SK-N-SH (cell line): ENCODE data around the gene OR6A2. TPM values are rescaled to one million over a fixed set of nuclear protein-coding genes. Genes with fewer than 3 reads are reported as not detected.

Source experiments
- CTCF ChIA-PET: fragments of 300-600, 350-600 bp; formaldehyde crosslinking; extraction: SDS; loops from one replicate; lab custom pipeline; 2021; lab: Yijun Ruan, JAX
- POLR2A ChIA-PET: fragments of 350-600 bp; sonication (Branson Sonifier 250); formaldehyde crosslinking; extraction: SDS; loops from one replicate; lab custom pipeline; 2020; ENCODE audit warnings: antibody characterized with exemption, inconsistent platforms; lab: Yijun Ruan, JAX
- DNase-seq: peaks from one replicate; pipeline ENCODE4 v3.0.0; 2012
- H2AFZ ChIP-seq: fragments of 200-600 bp; sonication (generic); 2 replicates; pipeline ENCODE4 v1.8.1; 2016; ENCODE audit warnings: antibody characterized with exemption, mild to moderate bottlenecking, low read depth
- H3F3A ChIP-seq: fragments of 200-600 bp; sonication (generic); replicated peaks from 2 replicates; pipeline ENCODE3; 2016; ENCODE audit warnings: antibody characterized with exemption, mild to moderate bottlenecking; ENCODE audit not compliant: insufficient read depth
- H3K27ac ChIP-seq, 2 experiments: fragments of 200-500 bp in 1 of 2; fragments of 200-600 bp in 1 of 2; sonication (Bioruptor generic) in 1 of 2; sonication (generic), shearing (Covaris generic) in 1 of 2; 2 replicates each; pipeline versions ENCODE4 v1.5.1 to v1.6.1; 2014 to 2016; ENCODE audit warnings: low read depth in 2 of 2, inconsistent platforms in 1 of 2, low read length in 1 of 2, mild to moderate bottlenecking in 1 of 2, mixed read lengths in 1 of 2
- H3K27me3 ChIP-seq: fragments of 200-600 bp; sonication (generic), shearing (Covaris generic); 2 replicates; pipeline ENCODE4 v1.6.1; 2016; ENCODE audit warnings: mixed run types; ENCODE audit not compliant: insufficient read depth
- H3K36me3 ChIP-seq, 2 experiments: fragments of 200-500 bp in 1 of 2; fragments of 200-600 bp in 1 of 2; sonication (Bioruptor generic) in 1 of 2; sonication (generic) in 1 of 2; replicated peaks in 1 of 2; 2 replicates each; pipeline versions ENCODE3 to v1.5.1; 2014 to 2016; ENCODE audit warnings: low read length in 1 of 2, mild to moderate bottlenecking in 1 of 2; ENCODE audit not compliant: insufficient read depth in 2 of 2, control insufficient read depth in 1 of 2
- H3K4me1 ChIP-seq, 2 experiments: fragments of 200-500 bp in 1 of 2; fragments of 200-600 bp in 1 of 2; sonication (Bioruptor generic) in 1 of 2; sonication (generic), shearing (Covaris generic) in 1 of 2; 2 replicates each; pipeline versions ENCODE4 v1.5.1 to v1.6.1; 2014 to 2016; ENCODE audit warnings: low read depth in 1 of 2, low read length in 1 of 2, mixed run types in 1 of 2; ENCODE audit not compliant: insufficient read depth in 2 of 2, control insufficient read depth in 1 of 2
- H3K4me2 ChIP-seq: fragments of 200-600 bp; sonication (generic), shearing (Covaris generic); 2 replicates; pipeline ENCODE4 v1.6.1; 2017; ENCODE audit warnings: mixed run types
- H3K4me3 ChIP-seq, 2 experiments: fragments of 200-500 bp in 1 of 2; fragments of 200-600 bp in 1 of 2; sonication (Bioruptor generic) in 1 of 2; sonication (generic), shearing (Covaris generic) in 1 of 2; 2 replicates each; pipeline versions ENCODE4 v1.5.1 to v1.8.1; 2014 to 2016; ENCODE audit warnings: low read depth in 2 of 2, inconsistent platforms in 1 of 2, low read length in 1 of 2, mild to moderate bottlenecking in 1 of 2, mixed read lengths in 1 of 2, moderate library complexity in 1 of 2
- H3K79me2 ChIP-seq: fragments of 200-600 bp; sonication (generic); 2 replicates; pipeline ENCODE4 v1.8.1; 2017; ENCODE audit warnings: mild to moderate bottlenecking; ENCODE audit not compliant: insufficient read depth
- H3K9ac ChIP-seq: fragments of 200-600 bp; sonication (generic); 2 replicates; pipeline ENCODE4 v1.6.1; 2017; ENCODE audit warnings: mixed run types
- H3K9me2 ChIP-seq: fragments of 200-600 bp; sonication (generic); 2 replicates; pipeline ENCODE4 v1.6.1; 2017; ENCODE audit warnings: mixed run types
- H3K9me3 ChIP-seq: fragments of 200-600 bp; sonication (generic); 2 replicates; pipeline ENCODE4 v1.6.1; 2017; ENCODE audit warnings: mixed run types, mild to moderate bottlenecking, moderate library complexity
- H4K20me1 ChIP-seq: fragments of 200-600 bp; sonication (generic); 2 replicates; pipeline ENCODE4 v1.6.1; 2017; ENCODE audit warnings: mild to moderate bottlenecking, mixed run types; ENCODE audit not compliant: insufficient read depth
- CHD2 ChIP-seq: fragments of 150-350 bp; IDR thresholded peaks from 2 replicates; pipeline ENCODE4 v1.6.1; 2018; ENCODE audit warnings: low read length; ENCODE audit not compliant: partially characterized antibody
- EP300 ChIP-seq, 2 experiments: IDR thresholded peaks; 2 replicates each; pipeline versions ENCODE4 v1.4.0 to v1.6.1; 2012; ENCODE audit warnings: borderline replicate concordance in 1 of 2, low read depth in 1 of 2, low read length in 1 of 2
- FOXJ3 ChIP-seq: sonication (generic); formaldehyde crosslinking; IDR thresholded peaks from 2 replicates; pipeline ENCODE4 v1.5.1; 2020; ENCODE audit warnings: mild to moderate bottlenecking, missing genetic modification reagents
- GABPA ChIP-seq: IDR thresholded peaks from 2 replicates; pipeline ENCODE4 v1.4.0; 2012; ENCODE audit warnings: low read depth, mild to moderate bottlenecking
- JUND ChIP-seq: IDR thresholded peaks from 2 replicates; pipeline ENCODE4 v1.4.0; 2012
- MEF2A ChIP-seq: IDR thresholded peaks from 2 replicates; pipeline ENCODE4 v1.4.0; 2012; ENCODE audit warnings: low read depth, borderline replicate concordance
- NFIC ChIP-seq: IDR thresholded peaks from 2 replicates; pipeline ENCODE4 v1.4.0; 2012; ENCODE audit warnings: borderline replicate concordance
- RAD21 ChIP-seq: IDR thresholded peaks from 2 replicates; pipeline ENCODE4 v1.6.1; 2012; ENCODE audit warnings: mild to moderate bottlenecking, low read length
- RCOR1 ChIP-seq: fragments of 150-350 bp; IDR thresholded peaks from 2 replicates; pipeline ENCODE4 v1.6.1; 2017; ENCODE audit warnings: antibody characterized with exemption, low read length
- RXRA ChIP-seq: IDR thresholded peaks from 2 replicates; pipeline ENCODE4 v1.4.0; 2012; ENCODE audit warnings: low read depth, mild to moderate bottlenecking, borderline replicate concordance
- TAF1 ChIP-seq: IDR thresholded peaks from 2 replicates; pipeline ENCODE4 v1.6.1; 2012; ENCODE audit warnings: low read depth, mild to moderate bottlenecking, low read length, moderate library complexity, borderline replicate concordance
- TCF12 ChIP-seq: IDR thresholded peaks from 2 replicates; pipeline ENCODE4 v1.4.0; 2012
- TEAD4 ChIP-seq: IDR thresholded peaks from 2 replicates; pipeline ENCODE4 v1.4.0; 2012; ENCODE audit warnings: mild to moderate bottlenecking, borderline replicate concordance; ENCODE audit not compliant: insufficient read depth
- YY1 ChIP-seq: IDR thresholded peaks from 2 replicates; pipeline ENCODE4 v1.4.0; 2012; ENCODE audit warnings: low read depth, mild to moderate bottlenecking
- whole genome bisulfite sequencing: methylation state at CpG from one replicate; pipeline ENCODE4 v1.1.6; 2017; ENCODE audit warnings: low lambda C conversion rate; 5-methylcytosine and 5-hydroxymethylcytosine counted together
- polyA plus RNA-seq, 3 experiments: library from polyadenylated mRNA; depleted of rRNA; stranded (reverse); fragments of >200 nt; gene quantifications; 2 replicates each; pipeline ENCODE4 v1.2.3, GENCODE V29; 2012
- TF ChIP-seq, protein P1 (sequence below): fragments of 150-350 bp; IDR thresholded peaks from 2 replicates; pipeline ENCODE4 v1.6.1; 2017; ENCODE audit warnings: antibody characterized with exemption, low read length, low read depth, borderline replicate concordance
- TF ChIP-seq, protein P2 (sequence below): IDR thresholded peaks from 2 replicates; pipeline ENCODE4 v1.4.0; 2012; ENCODE audit warnings: low read depth
- TF ChIP-seq, protein P3 (sequence below): IDR thresholded peaks from 2 replicates; pipeline ENCODE4 v1.6.1; 2012; ENCODE audit warnings: mild to moderate bottlenecking, low read depth, low read length, moderate library complexity
- TF ChIP-seq, protein P4 (sequence below): fragments of 150-350 bp; IDR thresholded peaks from 2 replicates; pipeline ENCODE4 v1.6.1; 2016; ENCODE audit warnings: mild to moderate bottlenecking, low read depth, low read length
- TF ChIP-seq, protein P5 (sequence below): fragments of 200-600 bp; sonication (generic); IDR thresholded peaks from 2 replicates; pipeline ENCODE4 v1.6.1; 2017; ENCODE audit warnings: antibody characterized with exemption, mild to moderate bottlenecking, moderate library complexity

OR6A2 gene
- polyA plus RNA-seq, 1 of the 3 experiments (the other 2 are of a cell fraction): not detected

DNA sequence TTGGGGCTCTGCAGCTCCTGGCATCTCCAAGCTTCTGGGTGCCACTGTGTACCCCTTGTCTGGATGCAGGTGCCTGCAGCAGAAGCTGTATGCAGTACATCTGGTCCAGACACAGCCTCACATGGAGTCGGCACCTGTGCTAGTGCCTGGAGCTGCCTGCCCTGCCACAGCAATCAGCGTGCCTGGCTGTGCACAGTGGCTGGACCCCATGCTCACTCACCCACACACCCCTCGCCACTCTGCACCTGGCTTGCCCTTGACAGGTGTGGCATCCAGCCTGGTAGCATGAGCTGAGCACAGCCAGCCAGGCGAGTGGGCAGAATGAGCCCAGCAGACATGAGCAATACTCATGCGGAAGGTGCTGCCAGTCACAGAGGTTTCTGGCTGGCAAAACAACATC is 19.5 kb upstream of the OR6A2 start:
- WGBS: 17% methylated on average over 2 of the region's 5 CpGs
- H3K4me1 ChIP-seq: no peaks in the 10 kb centered on the region
- H3K9me3 ChIP-seq: no peaks in the 10 kb centered on the region
- CTCF ChIA-PET: no interaction called here
- H2AFZ ChIP-seq: no peak overlapping the region
- POLR2A ChIA-PET: no interaction called here
- no peak for DNase-seq
- no peak overlapping the region for H3K4me3 ChIP-seq
- no peaks in the 10 kb centered on the region for H3K27me3 ChIP-seq
- H3K36me3 ChIP-seq: no peaks in the 10 kb centered on the region
- no peak overlapping the region for H3K9ac ChIP-seq
- no peaks in the 10 kb centered on the region for H4K20me1 ChIP-seq
- no peaks in the 10 kb centered on the region for H3F3A ChIP-seq
- H3K79me2 ChIP-seq: no peaks in the 10 kb centered on the region
- TF ChIP-seq JUND (no peak), RXRA (no peak), GABPA (no peak), TCF12 (no peak), RAD21 (no peak), FOXJ3 (CRISPR knock-in tag) (no peak), MEF2A (no peak), EP300 (IDR thresholded peaks at IDR 0.05; ENCODE audit: borderline replicate concordance in 1 of 2, low read depth in 1 of 2, low read length in 1 of 2) (no peak), CHD2 (no peak), TAF1 (no peak), RCOR1 (no peak), NFIC (no peak), YY1 (no peak), TEAD4 (no peak)
- TF ChIP-seq, protein P1, sequence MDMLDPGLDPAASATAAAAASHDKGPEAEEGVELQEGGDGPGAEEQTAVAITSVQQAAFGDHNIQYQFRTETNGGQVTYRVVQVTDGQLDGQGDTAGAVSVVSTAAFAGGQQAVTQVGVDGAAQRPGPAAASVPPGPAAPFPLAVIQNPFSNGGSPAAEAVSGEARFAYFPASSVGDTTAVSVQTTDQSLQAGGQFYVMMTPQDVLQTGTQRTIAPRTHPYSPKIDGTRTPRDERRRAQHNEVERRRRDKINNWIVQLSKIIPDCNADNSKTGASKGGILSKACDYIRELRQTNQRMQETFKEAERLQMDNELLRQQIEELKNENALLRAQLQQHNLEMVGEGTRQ: no peak
- TF ChIP-seq, protein P2, sequence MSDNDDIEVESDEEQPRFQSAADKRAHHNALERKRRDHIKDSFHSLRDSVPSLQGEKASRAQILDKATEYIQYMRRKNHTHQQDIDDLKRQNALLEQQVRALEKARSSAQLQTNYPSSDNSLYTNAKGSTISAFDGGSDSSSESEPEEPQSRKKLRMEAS: no peak
- TF ChIP-seq, protein P3, sequence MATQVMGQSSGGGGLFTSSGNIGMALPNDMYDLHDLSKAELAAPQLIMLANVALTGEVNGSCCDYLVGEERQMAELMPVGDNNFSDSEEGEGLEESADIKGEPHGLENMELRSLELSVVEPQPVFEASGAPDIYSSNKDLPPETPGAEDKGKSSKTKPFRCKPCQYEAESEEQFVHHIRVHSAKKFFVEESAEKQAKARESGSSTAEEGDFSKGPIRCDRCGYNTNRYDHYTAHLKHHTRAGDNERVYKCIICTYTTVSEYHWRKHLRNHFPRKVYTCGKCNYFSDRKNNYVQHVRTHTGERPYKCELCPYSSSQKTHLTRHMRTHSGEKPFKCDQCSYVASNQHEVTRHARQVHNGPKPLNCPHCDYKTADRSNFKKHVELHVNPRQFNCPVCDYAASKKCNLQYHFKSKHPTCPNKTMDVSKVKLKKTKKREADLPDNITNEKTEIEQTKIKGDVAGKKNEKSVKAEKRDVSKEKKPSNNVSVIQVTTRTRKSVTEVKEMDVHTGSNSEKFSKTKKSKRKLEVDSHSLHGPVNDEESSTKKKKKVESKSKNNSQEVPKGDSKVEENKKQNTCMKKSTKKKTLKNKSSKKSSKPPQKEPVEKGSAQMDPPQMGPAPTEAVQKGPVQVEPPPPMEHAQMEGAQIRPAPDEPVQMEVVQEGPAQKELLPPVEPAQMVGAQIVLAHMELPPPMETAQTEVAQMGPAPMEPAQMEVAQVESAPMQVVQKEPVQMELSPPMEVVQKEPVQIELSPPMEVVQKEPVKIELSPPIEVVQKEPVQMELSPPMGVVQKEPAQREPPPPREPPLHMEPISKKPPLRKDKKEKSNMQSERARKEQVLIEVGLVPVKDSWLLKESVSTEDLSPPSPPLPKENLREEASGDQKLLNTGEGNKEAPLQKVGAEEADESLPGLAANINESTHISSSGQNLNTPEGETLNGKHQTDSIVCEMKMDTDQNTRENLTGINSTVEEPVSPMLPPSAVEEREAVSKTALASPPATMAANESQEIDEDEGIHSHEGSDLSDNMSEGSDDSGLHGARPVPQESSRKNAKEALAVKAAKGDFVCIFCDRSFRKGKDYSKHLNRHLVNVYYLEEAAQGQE: no peak
- TF ChIP-seq, protein P4, sequence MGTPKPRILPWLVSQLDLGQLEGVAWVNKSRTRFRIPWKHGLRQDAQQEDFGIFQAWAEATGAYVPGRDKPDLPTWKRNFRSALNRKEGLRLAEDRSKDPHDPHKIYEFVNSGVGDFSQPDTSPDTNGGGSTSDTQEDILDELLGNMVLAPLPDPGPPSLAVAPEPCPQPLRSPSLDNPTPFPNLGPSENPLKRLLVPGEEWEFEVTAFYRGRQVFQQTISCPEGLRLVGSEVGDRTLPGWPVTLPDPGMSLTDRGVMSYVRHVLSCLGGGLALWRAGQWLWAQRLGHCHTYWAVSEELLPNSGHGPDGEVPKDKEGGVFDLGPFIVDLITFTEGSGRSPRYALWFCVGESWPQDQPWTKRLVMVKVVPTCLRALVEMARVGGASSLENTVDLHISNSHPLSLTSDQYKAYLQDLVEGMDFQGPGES: no peak
- TF ChIP-seq, protein P5, sequence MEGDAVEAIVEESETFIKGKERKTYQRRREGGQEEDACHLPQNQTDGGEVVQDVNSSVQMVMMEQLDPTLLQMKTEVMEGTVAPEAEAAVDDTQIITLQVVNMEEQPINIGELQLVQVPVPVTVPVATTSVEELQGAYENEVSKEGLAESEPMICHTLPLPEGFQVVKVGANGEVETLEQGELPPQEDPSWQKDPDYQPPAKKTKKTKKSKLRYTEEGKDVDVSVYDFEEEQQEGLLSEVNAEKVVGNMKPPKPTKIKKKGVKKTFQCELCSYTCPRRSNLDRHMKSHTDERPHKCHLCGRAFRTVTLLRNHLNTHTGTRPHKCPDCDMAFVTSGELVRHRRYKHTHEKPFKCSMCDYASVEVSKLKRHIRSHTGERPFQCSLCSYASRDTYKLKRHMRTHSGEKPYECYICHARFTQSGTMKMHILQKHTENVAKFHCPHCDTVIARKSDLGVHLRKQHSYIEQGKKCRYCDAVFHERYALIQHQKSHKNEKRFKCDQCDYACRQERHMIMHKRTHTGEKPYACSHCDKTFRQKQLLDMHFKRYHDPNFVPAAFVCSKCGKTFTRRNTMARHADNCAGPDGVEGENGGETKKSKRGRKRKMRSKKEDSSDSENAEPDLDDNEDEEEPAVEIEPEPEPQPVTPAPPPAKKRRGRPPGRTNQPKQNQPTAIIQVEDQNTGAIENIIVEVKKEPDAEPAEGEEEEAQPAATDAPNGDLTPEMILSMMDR: no peak
- TF ChIP-seq, all 33 proteins: peak for 0
- Histone ChIP-seq H3K4me2 (no peak overlapping the region), H3K9me2 (no peaks in the 10 kb centered on the region), H3K27ac (no peak overlapping the region)
